HepG2 (cell line): ENCODE results near the gene GNAI2. TPM values are rescaled to one million over a fixed set of nuclear protein-coding genes. Genes with fewer than 3 reads are reported as not detected.

Source experiments
- BATF2 ChIP-seq: sonication (generic); formaldehyde crosslinking; IDR thresholded peaks from 2 replicates; pipeline ENCODE4 v1.8.0; 2022; ENCODE audit warnings: mild to moderate bottlenecking, missing genetic modification reagents, moderate library complexity
- CEBPZ ChIP-seq: IDR thresholded peaks from 2 replicates; pipeline ENCODE4 v1.6.1; 2012; ENCODE audit warnings: low read length, improper control_type of control experiment
- GATA4 ChIP-seq: sonication (generic); IDR thresholded peaks from 2 replicates; pipeline ENCODE4 v1.6.1; 2016; ENCODE audit warnings: antibody characterized with exemption, low read depth, borderline replicate concordance
- HNF1B ChIP-seq: sonication (generic); formaldehyde crosslinking; IDR thresholded peaks from 2 replicates; pipeline ENCODE4 v1.5.1; 2020; ENCODE audit warnings: mild to moderate bottlenecking, moderate library complexity, missing genetic modification reagents
- HNRNPH1 ChIP-seq: fragments of 200-400 bp; formaldehyde crosslinking; optimal IDR thresholded peaks from 2 replicates; pipeline ENCODE3; 2017; ENCODE audit warnings: mild to moderate bottlenecking, low read depth, low read length
- HOXD1 ChIP-seq: sonication (generic); formaldehyde crosslinking; IDR thresholded peaks from 2 replicates; pipeline ENCODE4 v1.5.0; 2020; ENCODE audit warnings: missing genetic modification reagents
- MLLT10 ChIP-seq: sonication (generic); formaldehyde crosslinking; IDR thresholded peaks from 2 replicates; pipeline ENCODE4 v1.4.0; 2020; ENCODE audit warnings: missing genetic modification reagents
- MTA1 ChIP-seq: sonication (generic); formaldehyde crosslinking; IDR thresholded peaks from 2 replicates; pipeline ENCODE4 v1.4.0; 2020; ENCODE audit warnings: missing genetic modification reagents, mild to moderate bottlenecking, borderline replicate concordance
- NFIB ChIP-seq: sonication (generic); formaldehyde crosslinking; IDR thresholded peaks from 2 replicates; pipeline ENCODE4 v1.9.0; 2021; ENCODE audit warnings: missing genetic modification reagents, mild to moderate bottlenecking, borderline replicate concordance
- RFX5 ChIP-seq: IDR thresholded peaks from 2 replicates; pipeline ENCODE4 v1.6.1; 2011; ENCODE audit warnings: low read depth, low read length, improper control_type of control experiment
- SSRP1 ChIP-seq: IDR thresholded peaks from 2 replicates; pipeline ENCODE4 v1.6.1; 2016; ENCODE audit warnings: control low read depth
- TEAD3 ChIP-seq: optimal IDR thresholded peaks from 2 replicates; pipeline ENCODE3; 2016; ENCODE audit warnings: borderline replicate concordance
- ZBTB21 ChIP-seq: sonication (generic); formaldehyde crosslinking; IDR thresholded peaks from 2 replicates; pipeline ENCODE4 v1.4.0; 2020; ENCODE audit warnings: missing genetic modification reagents
- ZC3H4 ChIP-seq: sonication (generic); formaldehyde crosslinking; IDR thresholded peaks from 2 replicates; pipeline ENCODE4 v1.4.0; 2020; ENCODE audit warnings: missing genetic modification reagents, borderline replicate concordance
- ZMAT3 ChIP-seq: sonication (generic); formaldehyde crosslinking; conservative IDR thresholded peaks from 2 replicates; pipeline ENCODE4 v1.7.0; 2021; ENCODE audit warnings: missing genetic modification reagents
- ZNF18 ChIP-seq: sonication (generic); formaldehyde crosslinking; IDR thresholded peaks from 2 replicates; pipeline ENCODE4 v1.8.0; 2022; ENCODE audit warnings: mild to moderate bottlenecking, missing genetic modification reagents; ENCODE audit not compliant: insufficient replicate concordance
- ZNF20 ChIP-seq: sonication (generic); formaldehyde crosslinking; IDR thresholded peaks from 2 replicates; pipeline ENCODE4 v1.4.0; 2020; ENCODE audit warnings: mild to moderate bottlenecking, moderate library complexity, missing genetic modification reagents
- ZNF331 ChIP-seq: sonication (generic); formaldehyde crosslinking; IDR thresholded peaks from 2 replicates; pipeline ENCODE4 v1.4.0; 2020; ENCODE audit warnings: missing genetic modification reagents
- ZNF556 ChIP-seq: sonication (generic); formaldehyde crosslinking; IDR thresholded peaks from 2 replicates; pipeline ENCODE4 v1.4.0; 2020; ENCODE audit warnings: mild to moderate bottlenecking, missing genetic modification reagents, borderline replicate concordance
- ZNF691 ChIP-seq: sonication (generic); formaldehyde crosslinking; IDR thresholded peaks from 2 replicates; pipeline ENCODE4 v1.4.0; 2020; ENCODE audit warnings: missing genetic modification reagents, low read depth, mild to moderate bottlenecking, borderline replicate concordance
- ZNF761 ChIP-seq: sonication (generic); formaldehyde crosslinking; conservative IDR thresholded peaks from 2 replicates; pipeline ENCODE4 v1.4.0; 2020; ENCODE audit warnings: mild to moderate bottlenecking, missing genetic modification reagents
- ZNF780A ChIP-seq: sonication (generic); formaldehyde crosslinking; IDR thresholded peaks from 2 replicates; pipeline ENCODE4 v1.8.0; 2022; ENCODE audit warnings: mild to moderate bottlenecking, missing genetic modification reagents, moderate library complexity
- polyA plus RNA-seq, 8 experiments: library from polyadenylated mRNA; depleted of rRNA in 3 of 8; stranded (reverse) in 7 of 8; unstranded in 1 of 8; fragments of >200 nt; fragmentation: Illumina TruSeq in 4 of 8; extraction: Trizol in 4 of 8; gene quantifications; 2 replicates each; pipeline versions ENCODE4 v1.2.1 to v1.2.3, GENCODE V29; 2011 to 2016; ENCODE audit warnings: low read depth in 4 of 8, missing spikeins in 1 of 8, mixed read lengths in 1 of 8; ENCODE audit not compliant: insufficient read depth in 1 of 8
- total RNA-seq, 5 experiments: library from RNA; depleted of rRNA; stranded (reverse); fragments of >200 nt; fragmentation: Illumina TruSeq; extraction: Trizol; gene quantifications; 2 replicates each; pipeline ENCODE4 v1.2.3, GENCODE V29; 2016; ENCODE audit warnings: low read depth in 1 of 5

Gene GNAI2
- total and polyA plus RNA-seq, 2 of the 13 experiments (the other 11 are each of a cell fraction or from before 2014, with no cell fraction given): 51.1 to 66.2 TPM

- TF ChIP-seq ZNF691 (CRISPR knock-in tag): no peak; the same call in 1 of the 2 replicates
- 0 out of 2 replicates have a peak, but pooled peaks have one; percentile 38 for TF ChIP-seq ZNF780A (CRISPR knock-in tag)
- TF ChIP-seq MLLT10 (CRISPR knock-in tag): no peak
- TF ChIP-seq SSRP1 (CRISPR knock-in tag): no peak
- TF ChIP-seq NFIB: no peak
- TF ChIP-seq ZNF18 (CRISPR knock-in tag): no peak
- TF ChIP-seq TEAD3: no peak
- TF ChIP-seq ZNF20 (CRISPR knock-in tag): no peak
- TF ChIP-seq RFX5: no peak
- no peak for TF ChIP-seq ZMAT3
- no peak for TF ChIP-seq HOXD1
- no peak for TF ChIP-seq MTA1 (CRISPR knock-in tag)
- TF ChIP-seq ZNF556 (CRISPR knock-in tag): no peak
- no peak for TF ChIP-seq GATA4
- TF ChIP-seq BATF2 (CRISPR knock-in tag): 0 out of 2 replicates have a peak, but pooled peaks have one; percentile 35
- 0 out of 2 replicates have a peak, but pooled peaks have one; percentile 26 for TF ChIP-seq HNF1B (CRISPR knock-in tag)
- peak; percentile 84 for TF ChIP-seq ZC3H4 (CRISPR knock-in tag)
- TF ChIP-seq ZNF761 (CRISPR knock-in tag): no peak
- no peak for TF ChIP-seq CEBPZ
- TF ChIP-seq HNRNPH1: no peak
- no peak for TF ChIP-seq ZNF331 (CRISPR knock-in tag)
- no peak for TF ChIP-seq ZBTB21 (CRISPR knock-in tag)
Measured at GRCh38 chr3:50202353-50203112, 33.5 kb upstream of the GNAI2 start (continued).
